ENCODE results near the gene KPNA4. TPM values are rescaled to one million over a fixed set of nuclear protein-coding genes. Genes with fewer than 3 reads are reported as not detected.

Gene KPNA4
- total RNA-seq, 2 donors from 2014 or later = 39.9 to 69.2 TPM

Other genes with a start within 250 kb of the KPNA4 start
- 10 to 100 TPM; 17.3 to 20.0 TPM for gene IFT80, start 166.3 kb downstream of the KPNA4 start, total RNA-seq
- 100 to 1,000 TPM; 182 to 207 TPM for gene SMC4, start 165.9 kb downstream of the KPNA4 start, total RNA-seq
- gene TRIM59, start 115.8 kb downstream of the KPNA4 start, total RNA-seq = 10 to 100 TPM; 39.2 to 41.1 TPM
- not detected for gene ARL14, start 111.6 kb upstream of the KPNA4 start, total RNA-seq
- gene PPM1L, start 190.7 kb upstream of the KPNA4 start, total RNA-seq = 1 to 10 TPM; 2.1 to 3.1 TPM

Data from activated T-helper 17 cell treated with anti-CD3 and anti-CD28 coated beads, Interleukin-2, amount 50 U/mL, for 72 hours (primary cell).